Activated naive CD4-positive, alpha-beta T cell treated with anti-CD3 and anti-CD28 coated beads, Interleukin-2, amount 50 U/mL, for 16 hours (primary cell): ENCODE data around the gene PRM2.

Source experiments
- DNase-seq: peaks from one replicate; pipeline ENCODE4 v3.0.0-alpha.2; 2020

The PRM2 gene

DNA sequence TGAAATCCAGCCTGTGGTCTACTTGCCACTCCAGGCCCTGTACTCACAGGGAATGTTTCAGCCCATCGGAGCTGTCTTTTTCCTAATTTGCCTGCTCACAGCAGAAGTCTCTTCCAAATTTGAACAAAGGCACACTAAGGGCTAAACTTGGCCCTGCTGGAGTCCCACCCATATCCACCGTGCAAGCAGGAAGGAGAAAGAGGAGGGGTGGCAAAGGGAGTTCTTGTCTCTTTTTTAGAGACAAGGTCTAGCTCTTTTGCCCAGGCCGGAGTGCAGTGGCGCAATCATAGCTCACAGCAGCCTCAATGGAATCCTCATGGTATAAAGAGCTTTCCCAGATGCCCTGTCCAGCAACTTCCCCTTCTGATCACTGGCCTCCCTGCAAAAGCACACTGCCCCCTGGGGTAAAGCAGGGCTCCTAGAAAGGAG is 7.6 kb upstream of the PRM2 start:
- no peak for DNase-seq

DNA sequence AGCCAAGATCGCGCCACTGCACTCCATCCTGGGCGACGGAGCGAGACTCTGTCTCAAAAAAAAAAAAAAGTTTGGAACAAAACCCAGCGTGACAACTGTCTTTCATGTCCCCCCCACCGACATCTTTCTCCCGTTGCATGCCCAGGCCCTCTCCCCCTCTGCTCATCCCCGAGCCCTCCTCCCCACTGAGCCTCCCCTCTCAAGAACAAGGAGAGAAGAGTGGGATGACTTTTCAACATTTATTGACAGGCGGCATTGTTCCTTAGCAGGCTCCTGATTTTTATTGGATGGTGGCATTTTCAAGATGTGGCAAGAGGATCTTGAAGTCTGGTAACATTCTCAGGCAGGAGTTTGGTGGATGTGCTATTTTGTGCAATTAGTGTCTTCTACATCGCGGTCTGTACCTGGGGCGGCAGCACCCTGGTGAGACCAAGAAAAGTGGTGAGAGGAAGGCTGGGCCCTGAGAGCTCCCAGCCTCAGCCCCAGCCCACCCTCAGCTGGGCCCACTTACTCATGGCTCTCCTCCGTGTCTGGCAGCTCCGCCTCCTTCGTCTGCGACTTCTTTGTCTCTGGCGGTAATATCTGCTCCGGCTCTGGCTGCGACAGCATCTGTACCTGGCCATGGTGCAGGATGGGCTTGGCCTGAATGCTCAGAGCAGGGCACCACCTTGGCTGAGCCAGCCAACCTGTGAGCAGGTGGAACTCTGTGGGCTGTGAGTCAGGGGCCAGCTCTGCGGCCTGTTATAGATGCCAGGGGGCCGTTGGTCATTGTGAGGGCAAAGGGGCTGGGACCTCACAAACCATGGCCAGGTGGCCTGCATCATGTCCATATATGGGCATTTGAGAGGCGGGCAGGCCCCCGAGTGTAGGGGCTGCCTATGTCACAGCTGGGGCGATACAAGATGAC is 4.6 kb upstream of the PRM2 start, which contains the start of gene PRM1:
TSS of gene PRM1 (minus strand) at position 715 of the 907 bp plus-strand sequence. CDS start at position 623, 92 bp downstream.
- no peak for DNase-seq

DNA sequence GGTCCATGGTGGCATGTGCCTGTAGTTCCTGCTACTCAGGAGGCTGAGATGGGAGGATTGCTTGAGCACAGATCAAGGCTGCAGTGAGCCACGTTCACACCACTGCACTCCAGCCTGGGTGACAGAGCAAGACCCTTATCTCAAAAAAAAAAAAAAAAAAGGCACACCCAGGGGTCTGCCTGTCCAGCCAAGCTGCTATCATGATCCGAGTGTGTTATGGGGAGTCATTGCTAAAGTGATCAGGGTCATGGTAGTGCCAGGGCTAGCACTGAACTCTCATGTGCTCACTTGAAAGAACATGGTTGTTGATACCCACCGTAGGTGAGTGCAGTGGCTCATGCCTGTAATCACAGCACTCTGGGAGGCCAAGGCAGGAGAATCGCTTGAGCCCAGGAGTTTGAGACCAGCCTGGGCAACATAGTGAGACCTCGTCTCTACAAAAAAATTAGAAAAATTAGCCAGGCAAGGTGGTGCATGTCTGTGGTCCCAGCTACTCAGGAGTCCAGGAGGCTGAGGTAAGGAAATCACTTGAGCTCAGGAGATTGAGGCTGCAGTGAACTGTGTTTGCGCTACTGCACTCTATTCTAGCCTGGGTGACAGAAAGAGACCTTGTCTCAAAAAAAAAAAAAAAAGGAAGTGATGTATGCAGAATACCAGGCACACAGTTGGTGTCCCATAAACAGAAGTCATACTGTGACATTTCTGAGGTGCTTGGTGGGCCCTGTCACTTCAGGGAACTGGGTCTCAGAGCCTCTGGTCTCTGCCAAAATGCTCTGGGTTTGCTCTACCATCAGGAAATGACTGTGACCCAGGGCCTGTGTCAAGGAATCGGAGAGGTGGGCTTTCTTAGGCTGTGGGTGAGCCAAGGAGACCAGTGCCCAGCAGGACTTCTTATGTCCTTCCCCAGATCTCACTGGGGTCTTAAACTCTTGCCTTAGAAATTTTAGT is 2.7 kb upstream of the PRM2 start:
- no peak for DNase-seq

DNA sequence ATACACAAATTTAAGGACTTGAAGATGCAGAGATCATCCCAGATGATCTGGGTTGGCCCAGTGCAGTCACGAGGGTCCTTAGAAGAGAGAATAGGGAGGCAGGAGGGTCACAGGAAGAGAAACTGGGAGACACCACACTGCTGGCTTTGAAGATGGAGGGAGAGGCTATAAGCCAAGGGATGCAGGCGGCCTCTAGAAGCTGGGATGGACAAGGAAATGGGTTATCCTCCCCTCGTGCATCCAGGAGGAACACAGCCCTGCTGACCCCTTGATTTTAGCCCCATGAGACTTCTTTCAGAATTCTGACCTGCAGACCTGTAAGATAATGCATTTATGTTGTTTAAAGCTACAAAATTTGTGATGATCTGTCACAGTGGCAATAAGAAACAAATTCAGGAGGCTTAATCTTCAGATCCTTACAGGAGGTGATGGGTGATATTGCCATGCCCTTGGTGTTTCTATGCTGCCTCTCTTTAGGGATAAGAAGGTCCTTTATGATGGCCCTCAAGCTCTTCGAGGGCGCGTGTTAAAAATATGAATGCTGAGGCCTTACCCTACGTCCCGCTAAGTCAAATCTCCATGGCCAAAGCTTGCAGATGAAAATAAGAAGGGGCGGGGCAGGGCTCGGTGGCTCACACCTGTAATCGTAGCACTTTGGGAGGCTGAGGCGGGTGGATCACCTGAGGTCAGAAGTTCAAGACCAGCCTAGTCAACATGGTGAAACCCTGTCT is 1.5 kb upstream of the PRM2 start:
- DNase-seq, result no peak

DNA sequence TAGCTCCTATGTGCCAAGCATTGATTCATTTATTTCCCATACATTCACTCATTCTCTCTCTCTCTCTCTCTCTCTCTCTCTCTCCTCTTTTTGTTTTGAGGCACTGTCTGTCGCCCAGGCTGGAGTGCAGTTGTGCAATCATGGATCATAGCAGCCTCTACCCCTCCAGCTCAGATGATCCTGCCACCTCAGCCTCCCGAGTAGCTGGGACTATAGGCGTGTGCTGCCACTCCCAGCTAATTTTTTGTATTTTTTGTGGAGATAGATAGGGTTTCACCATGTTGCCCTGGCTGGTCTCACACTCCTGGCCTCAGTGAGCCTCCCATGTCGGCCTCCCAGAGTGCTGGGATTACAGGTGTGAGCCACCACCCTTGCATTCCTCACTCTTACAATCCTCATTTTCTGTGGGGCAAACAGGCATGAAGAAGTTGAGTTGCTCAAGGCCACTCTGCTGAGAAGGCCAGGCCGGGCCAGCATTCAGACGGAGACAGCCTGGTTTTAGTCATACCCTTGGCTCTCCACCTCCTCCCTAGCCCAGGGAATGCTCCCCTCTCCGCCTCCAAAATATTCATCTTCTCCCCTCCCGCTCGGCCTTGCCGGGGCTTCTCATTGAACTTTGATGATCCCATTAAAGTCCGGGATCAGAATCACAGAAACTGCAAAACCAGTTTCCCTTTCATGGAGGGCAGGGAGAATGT is 765 bp upstream of the PRM2 start:
- DNase-seq, result no peak

DNA sequence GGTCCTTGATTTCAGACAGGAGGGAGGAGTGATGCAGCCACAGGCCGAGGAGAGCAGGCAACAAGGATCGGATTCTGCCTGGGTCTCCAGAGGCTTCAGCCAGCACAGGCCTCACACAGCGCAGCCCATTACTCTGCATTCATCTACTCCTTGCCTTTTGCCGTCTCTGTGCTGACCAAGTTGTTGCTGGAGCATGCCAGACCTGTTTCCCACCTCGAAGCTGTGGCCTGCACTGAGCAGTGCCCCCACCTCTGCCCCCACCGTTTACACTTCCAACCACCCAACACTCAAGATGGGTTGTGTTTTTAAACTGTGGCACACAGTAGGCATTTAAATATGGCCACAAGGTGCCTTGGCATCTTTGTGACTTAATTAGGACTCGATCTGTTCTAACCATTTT is 1.3 kb downstream of the PRM2 start:
- no peak for DNase-seq

DNA sequence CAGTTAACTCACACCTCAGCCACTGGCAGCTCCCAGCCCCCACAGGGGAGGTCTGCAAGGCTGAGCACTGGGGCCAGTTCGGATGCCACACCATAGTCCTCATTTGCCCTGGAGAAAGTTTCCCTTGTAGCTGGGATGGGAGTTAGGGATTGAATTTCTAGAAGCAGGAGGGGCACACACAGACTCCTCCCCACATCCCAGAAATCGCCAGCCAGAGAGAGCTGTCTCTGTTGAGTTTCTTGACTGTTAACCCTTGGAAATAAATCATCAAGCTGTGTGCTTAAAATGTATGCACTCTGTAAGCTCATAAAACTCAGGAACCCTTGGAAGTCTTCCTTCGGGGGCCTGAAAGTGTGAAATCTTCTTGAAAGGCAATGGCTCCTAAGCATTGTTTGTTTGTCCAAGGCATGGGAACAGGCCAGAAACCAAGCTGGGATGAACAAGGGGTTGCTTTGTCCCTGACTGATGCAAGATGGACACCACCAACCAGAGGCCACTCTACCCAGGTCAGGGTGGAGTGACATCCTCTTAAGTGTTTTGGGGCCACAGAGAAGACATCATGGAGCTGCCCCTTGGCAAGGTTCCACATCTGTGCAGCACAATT is 2.5 kb downstream of the PRM2 start:
- DNase-seq, result no peak

DNA sequence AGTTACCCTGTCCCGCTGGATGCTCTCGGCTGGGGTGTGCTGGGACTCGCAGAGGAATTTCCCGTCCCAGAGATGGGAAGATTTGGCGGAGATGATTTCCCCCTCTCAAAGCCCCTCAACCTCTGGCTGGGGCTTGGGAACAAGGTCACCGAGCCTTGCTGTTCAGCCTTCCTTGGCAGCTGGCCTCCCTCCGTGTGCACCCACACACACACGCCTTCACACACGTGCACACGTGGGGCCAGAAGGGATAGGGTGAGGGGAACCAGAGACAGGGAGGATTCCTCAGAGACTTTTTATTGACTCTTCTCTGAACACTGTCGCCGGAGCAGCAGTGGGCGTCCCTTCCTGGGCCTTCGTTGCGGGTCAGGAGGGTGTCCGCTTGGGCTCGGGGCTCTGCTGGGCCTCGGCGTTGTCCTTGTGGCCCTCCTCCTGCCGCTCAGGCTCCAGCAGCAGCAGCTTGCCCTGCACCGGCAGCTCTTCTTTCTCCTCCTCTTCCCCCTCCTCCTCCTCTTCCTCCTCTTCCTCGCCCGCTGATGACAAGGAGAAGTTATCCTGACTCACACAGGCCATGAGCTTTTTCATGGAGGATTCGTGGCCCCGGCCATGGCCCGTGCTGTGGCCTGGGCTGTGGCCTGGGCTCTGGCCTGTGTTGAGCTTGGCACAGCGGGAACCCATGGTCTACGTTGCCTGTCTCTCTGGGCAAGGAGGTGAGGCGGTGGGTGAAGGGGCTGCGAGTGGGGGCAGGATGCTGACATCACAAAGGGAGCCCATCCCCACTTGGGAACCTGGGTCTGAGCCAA is 3.2 kb downstream of the PRM2 start, which contains the start of gene PRM3:
TSS of gene PRM3 (minus strand) at position 709 of the 800 bp plus-strand sequence. CDS start at position 675, 34 bp downstream.
- DNase-seq, result no peak

DNA sequence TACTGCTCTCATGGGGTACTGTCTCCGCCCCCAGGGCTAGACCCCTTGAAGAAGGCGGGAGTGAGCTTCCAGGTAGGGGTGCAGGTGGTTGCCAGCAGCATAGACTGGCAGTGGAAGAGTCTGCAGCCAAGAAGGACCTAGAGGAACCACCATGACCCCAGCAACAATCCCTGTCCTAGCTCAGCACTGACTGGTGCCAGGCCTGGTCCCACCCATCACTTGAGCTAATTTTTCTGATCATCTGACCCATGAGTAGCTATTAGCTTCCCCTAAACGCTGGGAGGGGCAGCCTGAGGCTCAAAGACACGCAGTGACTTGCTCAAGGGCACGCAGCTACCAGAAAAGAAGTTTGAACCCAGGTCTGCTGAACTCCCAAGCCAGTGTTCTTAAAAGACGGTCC is 3.8 kb downstream of the PRM2 start:
- DNase-seq, result no peak

DNA sequence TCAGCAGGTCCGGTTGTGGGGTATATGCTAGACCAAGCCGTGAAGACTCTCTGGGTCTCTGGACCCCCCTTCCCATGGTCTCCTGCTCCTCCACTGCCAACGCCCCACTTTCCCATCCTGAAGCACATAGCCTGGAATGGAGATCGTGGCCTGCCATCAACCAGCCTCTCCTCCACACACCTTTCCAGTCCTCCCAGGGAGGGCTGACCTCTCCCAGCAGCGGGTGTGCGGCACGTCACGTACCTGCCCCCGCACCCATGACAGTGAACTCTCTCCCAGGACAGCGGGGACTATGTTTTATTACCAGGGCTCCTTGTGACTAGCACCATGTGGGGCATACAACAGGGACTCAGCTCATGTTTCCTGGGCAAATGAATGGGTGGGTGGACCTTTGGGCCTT is 4.7 kb downstream of the PRM2 start:
- DNase-seq, result no peak

DNA sequence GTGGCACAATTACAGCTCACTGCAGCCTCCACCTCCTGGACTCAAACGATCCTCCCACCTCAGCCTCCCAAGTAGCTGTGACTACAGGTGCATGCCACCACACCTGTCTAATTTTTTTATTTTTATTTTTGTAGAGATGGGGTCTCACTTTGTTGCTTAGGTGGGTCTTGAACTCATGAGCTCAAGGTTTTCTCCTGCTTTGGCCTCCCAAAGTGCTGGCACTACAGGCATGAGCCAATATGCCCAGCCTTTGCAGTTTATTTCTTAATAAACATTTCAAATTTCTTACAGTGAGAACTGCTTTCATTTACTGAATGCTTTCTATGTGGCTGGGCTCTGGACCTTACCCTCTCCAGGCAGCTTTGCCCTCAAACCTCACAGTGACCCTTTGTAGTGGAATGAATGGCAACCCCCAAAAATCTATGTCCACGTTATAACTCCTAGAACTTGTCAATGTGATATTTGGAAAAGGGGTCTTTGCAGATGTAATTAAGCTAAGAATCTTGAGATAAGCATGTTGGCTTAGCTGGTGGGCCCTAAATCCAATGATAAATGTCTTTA is 5.6 kb downstream of the PRM2 start:
- DNase-seq, result no peak

DNA sequence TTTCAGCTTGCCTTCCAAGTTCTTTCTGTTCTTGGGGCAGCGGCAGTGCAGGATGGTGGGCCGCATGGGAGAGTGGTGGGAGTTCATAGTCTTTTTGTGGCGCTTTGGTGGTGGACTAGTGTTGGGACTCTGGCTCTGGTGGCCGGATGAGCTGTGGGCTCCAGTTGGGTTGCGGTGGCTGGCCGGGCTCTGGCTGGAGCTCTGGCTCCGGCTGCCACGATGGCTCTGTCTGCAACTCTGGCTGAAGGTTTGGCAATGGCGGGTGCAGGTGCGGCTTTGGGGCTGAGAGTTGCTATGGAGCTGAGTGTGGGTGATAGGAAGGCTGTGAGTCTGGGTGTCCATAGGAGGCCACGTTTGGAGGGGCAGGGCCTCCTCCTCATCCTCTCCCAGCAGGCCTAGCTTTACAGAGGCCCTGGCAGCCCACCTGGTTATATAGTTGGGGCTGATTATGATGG is 7.3 kb downstream of the PRM2 start, which contains the start of gene TNP2:
TSS of gene TNP2 (minus strand) at position 405 of the 455 bp plus-strand sequence. CDS start at position 342, 63 bp downstream.
- DNase-seq, result no peak

DNA sequence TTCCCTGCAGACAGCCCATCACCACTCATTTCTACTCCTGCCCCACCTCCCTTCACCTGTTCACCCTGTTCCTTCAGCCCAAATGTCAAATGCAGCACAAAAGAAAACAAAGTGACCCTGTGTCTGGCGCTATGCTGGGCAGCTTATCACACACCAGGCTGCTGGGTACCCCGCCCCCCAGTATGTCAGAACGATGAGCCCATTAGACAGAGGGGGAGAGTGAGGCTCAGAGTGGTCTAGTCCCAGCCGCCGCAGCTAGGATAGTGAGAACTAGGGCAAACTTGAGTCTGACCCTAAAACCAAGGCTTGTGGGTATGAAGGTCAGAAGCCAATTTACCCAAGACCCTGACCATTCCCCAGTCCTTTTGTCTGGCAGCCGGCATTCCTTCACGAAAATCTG is 11.2 kb downstream of the PRM2 start:
- no peak for DNase-seq

DNA sequence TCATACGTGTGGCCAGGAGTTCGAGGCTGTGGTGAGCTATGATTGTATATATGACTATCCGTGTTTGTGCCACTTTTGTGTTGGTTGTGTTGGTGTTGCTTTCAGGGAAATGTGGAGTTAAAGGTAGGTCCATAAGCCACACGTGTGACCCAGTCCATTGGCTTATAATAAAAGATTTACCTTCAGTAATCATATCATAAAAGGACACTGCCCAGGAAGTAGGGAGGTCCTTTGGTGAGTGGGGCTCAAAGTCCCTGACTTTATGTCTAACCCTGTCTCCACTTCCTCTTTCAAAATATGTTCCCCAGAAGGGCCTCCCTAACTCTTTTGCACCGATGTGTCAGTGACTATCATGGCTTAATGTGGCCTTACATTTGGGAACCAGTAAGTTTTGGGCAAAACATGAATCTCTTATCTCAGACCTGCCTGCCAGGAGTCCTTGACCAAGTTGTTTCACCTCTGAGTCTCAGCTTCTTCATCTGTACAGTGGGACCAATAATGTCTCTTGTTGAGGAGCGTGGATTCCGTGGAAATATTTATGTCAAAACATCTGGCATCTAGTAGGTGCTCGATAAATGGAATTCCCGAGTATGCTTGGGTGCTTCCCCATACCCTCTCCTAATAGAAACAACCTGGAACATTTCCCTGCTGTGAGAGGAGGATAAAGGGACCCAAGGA is 12.0 kb downstream of the PRM2 start:
- DNase-seq, result no peak

DNA sequence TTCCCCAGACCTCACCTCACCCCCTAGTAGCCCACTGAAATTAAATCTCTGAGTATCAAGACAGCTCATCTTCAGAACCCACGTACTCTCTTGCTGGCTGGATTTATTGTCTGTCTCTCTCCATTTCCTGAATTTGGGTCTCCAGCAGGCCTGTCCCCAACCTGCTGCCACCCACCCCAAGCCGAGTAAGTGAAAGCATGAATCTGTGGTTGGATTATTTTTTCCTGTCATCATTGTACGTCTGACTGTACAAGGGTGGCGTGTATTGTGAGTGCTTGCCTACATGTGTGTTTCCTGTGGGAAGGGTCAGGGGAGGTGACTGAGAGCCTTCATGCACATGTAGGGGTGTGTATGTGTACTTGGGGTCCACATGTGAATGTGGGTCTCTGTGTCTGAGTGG is 12.5 kb downstream of the PRM2 start:
- DNase-seq, result peak; percentile 60

DNA sequence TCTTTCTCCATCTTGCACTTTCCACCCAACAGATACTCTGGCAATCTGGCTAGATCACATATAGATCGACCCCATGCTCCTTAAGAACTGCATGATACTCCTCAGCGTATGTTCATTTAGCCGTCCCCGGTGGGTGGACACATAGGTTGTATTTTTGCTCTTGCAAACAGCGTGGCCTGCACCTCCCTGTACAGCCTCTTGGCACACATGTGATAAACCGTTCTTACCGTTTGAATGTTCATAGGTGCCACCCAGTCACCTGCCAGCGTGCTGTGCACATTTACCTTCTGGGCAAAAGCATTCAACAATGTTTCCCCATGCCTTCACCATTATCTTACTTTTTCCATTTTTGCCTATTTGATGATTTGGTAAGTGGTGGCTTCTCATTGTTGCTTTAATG is 13.4 kb downstream of the PRM2 start:
- no peak for DNase-seq

DNA sequence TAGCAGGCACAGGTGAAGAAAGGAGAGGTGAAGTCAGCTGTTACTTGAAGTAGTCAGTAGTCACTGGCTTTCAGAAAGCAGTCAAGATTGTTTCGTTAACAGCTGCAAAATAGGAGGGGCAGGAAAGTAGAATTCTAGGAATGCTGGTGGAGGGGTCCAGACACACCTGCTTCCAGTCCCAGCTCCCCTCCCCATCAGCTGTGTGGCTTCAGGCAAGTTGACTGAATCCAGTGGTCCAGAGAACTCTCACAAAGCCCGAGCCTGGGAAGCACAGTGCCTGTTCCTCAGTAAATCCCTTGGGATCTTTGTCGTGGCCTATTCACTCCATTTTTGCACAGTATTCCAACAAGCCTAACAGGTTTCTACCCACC is 15.7 kb downstream of the PRM2 start:
- no peak for DNase-seq

DNA sequence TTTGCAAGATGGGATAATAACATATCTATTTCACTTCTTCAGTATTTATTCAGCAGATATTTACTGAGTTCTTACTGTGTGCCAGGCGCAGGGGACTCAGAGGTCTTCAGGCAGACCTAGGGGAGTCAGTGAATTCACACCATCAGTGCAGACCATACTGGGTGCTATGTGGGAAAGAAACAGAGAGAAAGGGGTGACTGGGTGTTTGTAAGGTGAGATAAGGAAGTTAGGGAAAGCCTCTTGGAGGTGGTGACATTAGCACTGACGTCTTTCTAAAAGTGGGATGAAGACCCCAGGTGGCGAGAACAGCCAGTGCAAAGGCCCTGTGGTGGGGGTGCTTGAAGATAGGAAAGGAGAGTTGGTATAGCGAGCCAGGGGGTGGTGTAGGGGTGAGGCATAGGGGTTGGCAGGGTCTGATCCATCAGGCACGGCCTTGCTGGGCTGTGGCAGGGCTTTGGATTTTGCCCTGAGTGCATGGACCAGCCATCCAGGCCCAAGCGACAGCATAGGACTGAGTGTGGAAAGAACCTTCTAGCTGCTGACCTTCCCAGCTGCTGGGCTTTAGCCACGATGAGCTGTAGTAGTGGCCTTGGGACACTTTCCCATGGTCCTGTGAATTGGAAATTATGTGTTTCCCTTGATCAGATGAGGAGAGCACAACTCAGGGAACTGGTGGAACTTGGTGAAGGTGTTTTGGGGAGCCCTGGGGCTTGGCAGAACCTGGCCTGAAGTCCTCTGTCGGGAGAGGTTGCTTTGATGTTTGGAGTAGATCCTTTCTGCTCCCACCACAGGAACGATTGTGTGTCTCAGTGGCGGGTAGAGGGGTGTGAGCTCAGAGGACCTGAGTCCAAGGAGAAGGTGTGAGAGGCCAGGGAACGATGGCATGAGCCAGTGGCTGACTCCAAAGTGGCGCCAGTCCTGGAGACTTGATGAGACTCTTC is 16.4 kb downstream of the PRM2 start:
- DNase-seq, result no peak
